GM12892 (cell line): ENCODE results near the gene HIGD2B.
"Not testable (repeated sequence)": the region's sequence is repeated elsewhere in the genome, so short reads cannot be mapped to it uniquely, and the experiment has no call there.

Experiments used
- DNase-seq: peaks from one replicate; pipeline ENCODE4 v3.0.0; 2011; ENCODE audit not compliant: insufficient read length
- FAIRE-seq: peaks from 2 replicates; lab custom pipeline; 2011; peaks lifted over from hg19 to GRCh38; lab: Jason Lieb, UNC

The HIGD2B gene

GRCh38 chr15:72656014-72656413 lies 30.0 kb downstream of the HIGD2B start:
- DNase-seq, FAIRE-seq: not testable (repeated sequence)

DNA sequence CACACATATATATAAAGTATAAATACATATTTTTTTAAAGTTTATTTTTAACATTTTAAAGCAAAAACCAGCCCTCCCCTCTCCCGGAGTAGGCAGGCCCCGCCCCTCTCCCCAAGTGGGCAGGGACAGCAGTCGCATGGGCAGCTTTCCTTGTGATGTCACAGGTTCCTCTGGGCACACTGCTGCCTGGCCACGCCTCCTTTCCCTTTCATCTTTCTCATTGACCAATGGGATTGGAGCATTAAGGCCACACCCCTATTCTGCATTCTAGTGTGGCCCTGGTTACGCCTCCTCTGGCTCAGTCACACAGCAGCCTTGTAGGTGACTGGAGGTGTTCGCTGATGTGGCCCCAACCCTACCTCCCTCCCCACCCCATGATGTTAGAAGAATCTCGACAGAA lies 31.6 kb downstream of the HIGD2B start, which contains the start of gene GOLGA6B:
Gene GOLGA6B (plus strand): TSS at position 301 of the 400 bp plus-strand sequence. CDS start 41 bp downstream, at position 342.
- FAIRE-seq, DNase-seq: not testable (repeated sequence)

- not testable (repeated sequence) for FAIRE-seq, DNase-seq
Measured at GRCh38 chr15:72648631-72649253, 37.2 kb downstream of the HIGD2B start.

DNA sequence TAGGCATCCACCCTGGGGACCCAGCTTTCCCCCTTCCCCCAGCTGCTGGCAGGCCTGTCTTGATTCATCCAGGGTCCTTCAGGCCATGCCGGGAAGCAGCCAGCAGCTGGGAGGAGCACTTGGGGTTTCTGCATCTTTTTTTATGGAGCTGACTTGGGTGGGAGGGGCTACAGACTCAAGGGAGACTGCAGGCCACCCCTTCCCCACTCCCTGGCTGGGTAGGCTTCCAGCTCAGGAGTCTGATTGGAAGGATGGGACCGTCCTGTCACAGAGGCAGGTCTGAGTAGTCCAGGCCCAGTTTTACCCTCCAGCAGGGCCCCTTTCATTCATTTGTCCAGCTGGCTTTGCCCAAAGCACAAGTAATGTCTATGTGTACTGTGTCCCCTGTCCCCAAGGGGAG lies 43.7 kb downstream of the HIGD2B start:
- DNase-seq, FAIRE-seq: not testable (repeated sequence)

DNA sequence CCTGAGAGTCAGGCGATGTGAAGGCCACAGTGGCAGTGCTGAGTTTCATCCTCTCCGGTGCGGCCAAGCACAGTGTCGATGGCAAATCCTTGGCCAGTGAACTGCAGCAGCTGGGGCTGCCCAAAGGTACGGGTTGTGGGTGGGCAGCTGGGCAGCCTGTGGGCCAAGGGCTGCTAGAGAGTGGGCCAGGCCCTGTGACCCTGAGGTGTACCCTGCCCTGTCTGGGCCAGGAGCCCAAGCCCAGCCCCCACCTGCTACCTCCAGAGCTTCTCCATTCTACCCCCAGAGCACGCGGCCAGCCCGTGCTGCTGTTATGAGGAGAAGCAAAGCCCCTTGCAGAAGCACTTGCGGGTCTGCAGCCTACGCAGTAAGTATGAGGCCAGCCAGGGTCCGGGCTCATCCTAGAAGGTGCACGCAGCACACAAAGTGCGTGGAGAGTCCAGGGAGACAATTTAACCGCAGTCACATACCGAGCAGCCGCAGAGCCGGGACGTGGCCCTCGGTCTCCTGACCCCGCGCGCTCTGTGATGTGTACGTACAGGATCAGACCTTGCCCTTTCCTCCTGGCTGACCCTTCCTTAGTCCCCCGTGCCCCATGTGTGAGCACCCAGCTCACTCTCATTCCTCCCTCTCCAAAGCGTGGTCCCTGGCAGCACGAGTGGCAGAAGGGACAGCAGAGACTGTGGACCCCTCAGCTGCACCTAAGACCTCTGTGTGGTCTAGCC lies 46.1 kb downstream of the HIGD2B start:
- not testable (repeated sequence) for DNase-seq, FAIRE-seq

DNA sequence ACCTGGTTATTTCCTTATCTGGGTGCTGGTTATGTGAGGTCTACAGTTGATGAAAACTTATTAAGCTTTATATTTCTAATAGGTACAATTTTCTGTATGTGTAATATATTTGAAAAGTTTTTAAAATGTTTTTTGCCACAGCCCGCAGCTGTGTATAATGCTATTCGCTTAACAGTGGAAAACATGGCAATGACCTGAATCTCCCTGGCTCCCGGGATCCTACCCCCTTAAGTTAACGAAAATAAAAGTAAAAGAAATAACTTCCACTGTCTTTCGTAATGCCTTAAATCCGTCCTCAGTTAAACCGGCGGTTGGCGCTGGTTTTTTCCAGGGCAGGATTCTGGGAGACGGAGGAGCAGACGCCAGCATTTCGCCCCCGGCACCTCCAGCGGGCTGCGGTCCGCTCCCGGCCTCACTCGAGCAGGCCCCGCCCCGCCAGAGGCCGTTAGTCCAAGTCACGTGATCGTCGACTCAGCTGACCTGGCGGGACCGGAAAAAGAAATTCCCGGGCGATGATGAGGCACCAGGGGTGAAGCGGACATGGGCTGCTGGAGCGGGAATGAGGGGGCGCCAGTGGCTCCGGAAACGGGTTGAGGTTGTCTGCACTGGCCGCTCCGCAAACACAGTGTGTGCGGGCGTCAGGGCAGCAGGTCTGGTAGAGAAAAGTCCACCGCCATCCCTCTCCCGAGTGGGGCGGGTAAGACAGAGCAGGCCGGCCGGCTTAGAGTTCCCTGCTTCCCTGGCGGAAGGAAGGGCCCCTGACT lies 49.3 kb downstream of the HIGD2B start:
- not testable (repeated sequence) for DNase-seq
- peak; percentile 74 for FAIRE-seq

- not testable (repeated sequence) for FAIRE-seq, DNase-seq
Measured at GRCh38 chr15:72629068-72629570, 56.9 kb downstream of the HIGD2B start.

DNA sequence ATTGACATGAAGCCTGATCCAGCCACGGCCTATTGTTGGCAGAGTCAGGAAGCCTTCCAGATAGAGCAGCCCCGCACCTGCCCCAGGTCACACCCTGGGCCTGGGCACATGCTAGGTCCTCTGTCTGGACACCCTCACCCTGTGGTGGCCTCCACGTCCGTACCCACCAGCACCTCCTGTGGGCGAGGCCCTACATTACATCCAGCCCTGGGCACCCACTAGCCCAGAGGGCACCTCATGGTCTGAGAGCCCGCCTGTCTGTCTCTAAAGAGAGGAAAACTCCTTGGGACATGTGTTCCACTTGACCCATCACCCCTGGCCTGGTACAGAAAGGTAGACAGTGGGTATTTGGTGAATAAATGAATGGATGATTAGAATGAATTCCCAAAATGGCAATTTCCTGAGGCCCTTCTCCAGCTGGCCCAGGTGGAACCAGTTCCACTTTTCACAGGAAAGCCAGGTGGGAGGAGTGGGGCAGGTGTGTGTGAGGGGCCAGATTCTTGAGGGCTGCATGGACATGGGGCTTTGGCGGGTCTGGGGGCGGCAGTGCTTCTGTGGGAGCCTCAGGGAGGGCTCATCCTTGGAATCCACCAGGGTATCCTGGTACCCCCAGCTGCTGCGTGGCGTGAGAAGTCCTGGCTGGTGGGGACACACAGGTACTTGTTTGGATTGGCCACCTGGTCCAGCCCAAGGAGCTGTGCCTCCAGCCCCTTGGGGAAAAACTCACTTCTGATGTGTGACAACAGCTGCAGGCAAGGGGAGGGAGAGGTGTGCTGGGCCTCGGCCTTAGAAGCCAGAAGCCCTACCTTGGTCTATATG lies 57.5 kb downstream of the HIGD2B start:
- DNase-seq, FAIRE-seq: not testable (repeated sequence)

DNA sequence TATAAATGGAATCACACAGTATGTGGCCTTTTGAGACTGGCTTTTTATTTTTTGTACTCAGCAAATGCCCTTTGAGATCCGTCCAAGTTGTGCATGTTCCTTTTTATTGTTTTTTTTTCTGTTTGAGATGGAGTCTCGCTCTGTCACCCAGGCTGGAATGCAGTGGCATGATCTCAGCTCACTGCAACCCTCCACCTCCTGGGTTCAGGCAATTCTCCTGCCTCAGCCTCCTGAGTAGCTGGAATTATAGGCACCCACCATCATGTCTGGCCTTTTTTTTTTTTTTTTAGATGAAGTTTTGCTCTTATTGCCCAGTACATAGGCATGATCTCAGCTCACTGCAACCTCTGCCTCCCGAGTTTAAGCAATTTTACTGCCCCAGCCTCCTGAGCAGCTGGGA lies 59.8 kb downstream of the HIGD2B start:
- DNase-seq, FAIRE-seq: not testable (repeated sequence)
